Effector CD8-positive, alpha-beta T cell (primary cell): ENCODE data around the gene TENT4A.

ENCODE experiments used
- DNase-seq: peaks from one replicate; lab custom pipeline; 2025; lab: John Stamatoyannopoulos, UW

Gene TENT4A

GRCh38 chr5:6717247-6717646 is 4.0 kb downstream of the TENT4A start:
- DNase-seq: no peak

DNA sequence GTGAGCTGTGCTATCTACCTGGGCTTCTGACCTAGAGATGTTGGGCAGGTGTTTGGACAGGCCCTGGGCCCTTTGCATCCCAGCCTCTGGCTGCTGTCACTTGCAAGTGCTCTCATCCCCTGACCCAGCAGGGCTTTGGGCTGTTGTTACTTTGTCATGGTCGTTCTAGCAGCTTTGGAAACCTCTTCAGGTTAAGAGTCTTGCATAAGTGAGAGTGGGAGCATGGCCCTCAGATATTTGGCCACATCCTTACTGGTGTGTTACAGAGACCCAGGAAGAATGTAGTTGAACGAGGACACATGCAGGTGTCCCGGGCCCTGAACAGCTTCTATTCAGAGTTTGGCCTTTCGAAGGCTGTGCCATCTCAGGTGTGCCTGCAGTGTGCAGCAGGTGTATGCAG is 4.5 kb downstream of the TENT4A start:
- DNase-seq: no peak

GRCh38 chr5:6718161-6718681 is 5.0 kb downstream of the TENT4A start:
- no peak for DNase-seq

- no peak for DNase-seq
Measured at GRCh38 chr5:6718718-6719117, 5.5 kb downstream of the TENT4A start.

DNA sequence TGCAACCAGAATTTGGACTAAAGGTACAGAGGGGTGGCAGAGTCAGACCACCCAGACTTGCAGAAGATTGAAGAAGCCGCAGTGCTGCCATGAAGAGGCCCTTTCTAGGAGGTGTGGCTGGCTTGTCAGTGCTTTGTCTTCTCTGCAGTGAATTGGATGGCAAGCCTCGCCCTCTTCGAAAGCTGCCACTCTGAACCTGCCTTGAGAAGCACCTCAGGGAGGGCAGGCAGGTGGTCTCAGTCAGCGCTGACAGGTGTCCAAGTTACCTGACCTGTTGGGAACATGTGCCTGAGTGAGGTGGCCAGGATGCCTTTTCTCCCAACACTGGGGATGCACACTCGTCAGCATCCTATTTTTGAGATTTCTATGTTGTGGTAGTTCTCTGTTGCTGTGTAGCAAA is 6.2 kb downstream of the TENT4A start:
- DNase-seq: no peak

DNA sequence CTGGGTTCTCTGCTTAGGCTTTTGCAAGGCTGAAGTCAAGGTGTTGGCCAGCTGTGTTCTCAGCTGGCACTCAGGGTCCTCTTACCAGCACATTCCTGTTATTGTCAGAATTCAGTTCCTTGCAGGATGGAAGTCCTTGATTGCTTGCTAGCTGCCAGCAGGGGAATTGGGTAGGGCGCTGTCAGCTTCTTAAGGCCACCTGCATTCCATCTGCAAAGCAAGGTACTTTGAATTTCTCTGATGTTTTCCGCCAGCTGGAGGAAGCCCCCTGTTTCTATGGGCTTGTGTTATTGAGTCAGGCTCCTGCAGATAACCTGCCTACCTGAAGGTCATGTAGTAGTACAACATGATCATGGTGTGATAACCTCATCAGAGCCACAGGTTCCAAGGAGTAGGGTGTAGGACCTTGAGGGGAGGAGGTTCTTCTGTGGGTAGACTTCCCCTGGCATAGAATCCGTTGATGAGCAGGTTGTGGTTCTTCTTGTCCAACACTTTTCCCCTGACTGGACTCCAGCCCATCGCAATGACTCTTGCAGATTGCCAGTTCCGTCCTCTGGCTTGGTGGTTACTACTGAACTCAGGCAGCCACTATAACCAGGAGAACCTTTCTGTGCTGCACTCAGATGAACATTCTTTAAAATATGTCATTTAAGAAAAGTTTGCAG is 6.8 kb downstream of the TENT4A start:
- DNase-seq: no peak

DNA sequence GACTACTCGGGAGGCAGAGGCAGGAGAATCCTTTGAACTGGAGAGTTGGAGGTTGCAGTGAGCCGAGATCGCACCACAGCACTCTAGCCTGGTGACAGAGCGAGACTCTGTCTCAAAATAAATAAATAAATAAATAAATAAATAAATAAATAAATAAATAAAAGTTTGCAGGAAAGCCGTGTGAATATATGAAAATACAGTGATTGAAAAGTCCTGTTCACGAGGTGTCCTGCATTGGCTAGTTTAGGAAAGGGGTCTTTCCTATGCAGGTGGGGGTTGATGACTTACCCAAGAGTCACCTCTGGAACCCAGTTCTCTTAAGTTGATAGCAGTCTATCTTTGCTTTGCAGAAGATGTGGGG is 7.3 kb downstream of the TENT4A start:
- DNase-seq: no peak

DNA sequence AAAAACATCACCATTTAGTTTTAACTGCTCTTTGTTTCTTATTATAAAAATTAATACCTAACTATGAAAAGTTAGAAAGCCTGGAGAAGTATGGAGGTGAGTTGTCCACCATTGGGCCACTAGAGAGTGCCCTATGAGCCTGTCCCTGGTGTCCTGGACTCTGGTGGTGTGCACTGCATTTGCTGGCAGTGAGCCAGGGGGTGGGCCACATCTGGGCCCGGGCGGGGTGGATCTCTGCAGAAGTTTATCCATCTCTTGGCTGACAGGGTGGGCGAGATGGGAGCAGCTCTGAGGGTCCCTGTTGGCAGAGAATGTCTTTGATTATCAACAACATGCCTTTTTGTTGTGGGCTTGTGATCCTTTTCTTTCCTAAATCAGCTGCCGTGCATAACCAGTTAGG is 8.2 kb downstream of the TENT4A start:
- DNase-seq: no peak

- no peak for DNase-seq
Measured at GRCh38 chr5:6722015-6722414, 8.8 kb downstream of the TENT4A start.

GRCh38 chr5:6723122-6723815 is 10.0 kb downstream of the TENT4A start:
- no peak for DNase-seq

GRCh38 chr5:6723816-6724300 is 10.6 kb downstream of the TENT4A start:
- no peak for DNase-seq

DNA sequence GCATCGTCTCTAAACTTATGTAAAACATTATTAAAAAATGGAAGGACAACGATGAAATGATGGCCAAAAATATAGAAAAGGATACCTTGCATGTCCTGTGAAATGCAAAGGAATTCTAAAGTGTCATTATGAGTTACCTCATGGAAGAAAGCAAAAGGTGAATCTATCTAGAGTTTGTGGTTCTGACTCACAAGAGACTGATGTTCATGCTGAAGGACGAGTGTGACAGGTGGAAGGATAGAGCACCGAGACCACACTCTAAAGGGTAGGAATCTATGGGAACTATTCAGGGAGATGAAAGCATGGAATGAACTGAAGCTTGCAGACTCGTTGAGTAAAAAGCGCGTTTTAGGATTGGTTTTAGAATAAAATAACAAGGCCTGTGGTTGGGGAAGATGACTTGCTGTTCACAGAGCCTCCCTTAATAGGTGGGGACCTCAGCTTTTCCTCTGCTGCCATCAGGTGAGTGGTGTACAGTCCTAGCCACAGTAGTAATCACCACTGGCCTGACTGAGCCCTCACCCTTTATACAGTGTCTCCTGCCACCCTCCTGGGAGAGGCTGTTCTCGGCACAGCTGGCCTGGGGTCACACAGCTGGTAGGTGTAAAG is 11.2 kb downstream of the TENT4A start:
- DNase-seq: no peak

DNA sequence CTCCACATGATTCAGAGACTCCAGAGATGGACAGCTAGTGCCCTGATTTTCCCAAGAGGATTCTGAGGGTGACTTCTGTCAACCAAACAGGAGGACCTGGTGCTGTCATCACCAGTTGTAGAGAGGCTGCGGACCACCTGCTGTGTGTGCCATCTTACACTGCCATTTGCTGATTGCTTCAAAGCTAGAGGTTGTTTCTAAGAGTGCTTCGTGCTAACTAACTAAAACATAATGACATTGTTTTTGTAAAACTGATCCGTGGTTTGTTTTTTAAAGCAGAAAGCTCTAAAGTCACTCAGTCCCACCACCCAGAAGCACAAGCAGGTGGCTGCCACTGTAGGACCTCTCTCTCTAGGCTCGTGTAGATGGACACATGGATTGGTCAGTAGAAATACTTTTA is 12.2 kb downstream of the TENT4A start:
- no peak for DNase-seq

GRCh38 chr5:6726006-6726405 is 12.8 kb downstream of the TENT4A start:
- DNase-seq: no peak

GRCh38 chr5:6727231-6727630 is 14.0 kb downstream of the TENT4A start:
- DNase-seq: no peak

- no peak for DNase-seq
Measured at GRCh38 chr5:6728011-6728794, 15.0 kb downstream of the TENT4A start.

GRCh38 chr5:6728795-6729183 is 15.6 kb downstream of the TENT4A start:
- no peak for DNase-seq

- no peak for DNase-seq
Measured at GRCh38 chr5:6729386-6730310, 16.4 kb downstream of the TENT4A start.

DNA sequence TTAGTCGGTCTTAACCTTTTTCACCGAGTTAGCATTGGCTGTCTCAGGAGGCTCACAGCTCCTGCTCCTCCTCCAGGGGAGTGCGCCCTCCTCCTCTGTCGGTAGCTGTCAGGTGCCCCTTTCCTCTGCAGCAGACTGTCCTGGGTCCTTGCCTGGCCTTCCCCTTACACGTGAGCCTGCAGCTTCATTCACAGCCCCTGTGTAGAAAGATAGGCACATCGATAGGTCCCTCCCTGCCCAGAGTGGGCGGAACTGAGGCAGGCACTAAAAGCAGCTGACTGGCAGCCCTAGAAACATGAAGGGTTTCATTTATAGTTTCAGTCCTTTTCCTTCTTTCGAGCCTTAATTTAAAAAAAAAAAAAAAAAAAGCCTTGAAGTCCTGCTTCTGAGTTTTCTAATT is 17.2 kb downstream of the TENT4A start:
- no peak for DNase-seq

- DNase-seq: no peak
Measured at GRCh38 chr5:6730807-6731206, 17.6 kb downstream of the TENT4A start.
